Measurements from ENCODE around the gene RAI1. TPM values are rescaled to one million over a fixed set of nuclear protein-coding genes. Genes with fewer than 3 reads are reported as not detected.

The RAI1 gene
- total RNA-seq, 1 experiment from 2014 or later: 12.7 TPM

- Histone ChIP-seq H3K27me3 (replicated peaks) (no peaks in the 10 kb centered on the region), H3K4me3 (peak overlapping the region; percentile 52), H3K36me3 (peaks cover 3% of the 10 kb centered on the region; the same call in 1 of the 2 replicates), H3K4me1 (replicated peaks) (peaks cover 80% of the 10 kb centered on the region), H3K9me3 (replicated peaks) (no peaks in the 10 kb centered on the region), H3K27ac (peak overlapping the region; percentile 85)
- peak; percentile 73 to 81 for DNase-seq (ENCODE audit: low read depth in 1 of 2, low spot score in 2 of 2)
Observed at GRCh38 chr17:17694169-17695081, 13.2 kb downstream of the RAI1 start.

GRCh38 chr17:17696085-17696484, 14.8 kb downstream of the RAI1 start:
- H3K27ac ChIP-seq: no peak overlapping the region
- peaks cover 68% of the 10 kb centered on the region for H3K4me1 ChIP-seq (replicated peaks)
- no peaks in the 10 kb centered on the region for H3K9me3 ChIP-seq (replicated peaks)

GRCh38 chr17:17696882-17697633, 15.8 kb downstream of the RAI1 start:
- H3K9me3 ChIP-seq (replicated peaks): no peaks in the 10 kb centered on the region
- no peaks in the 10 kb centered on the region for H3K27me3 ChIP-seq (replicated peaks)
- no peak overlapping the region for H3K27ac ChIP-seq
- H3K4me1 ChIP-seq (replicated peaks): peaks cover 58% of the 10 kb centered on the region
- H3K4me3 ChIP-seq: no peak overlapping the region
- no peak for DNase-seq (ENCODE audit: low read depth in 1 of 2, low spot score in 2 of 2)
- H3K36me3 ChIP-seq: peaks cover 7% of the 10 kb centered on the region

More at GRCh38 chr17:17696085-17696484, 14.8 kb downstream of the RAI1 start:
- Histone ChIP-seq H3K27me3 (replicated peaks) (no peaks in the 10 kb centered on the region), H3K36me3 (peaks cover 3% of the 10 kb centered on the region), H3K4me3 (no peak overlapping the region)
- DNase-seq (ENCODE audit: low read depth in 1 of 2, low spot score in 2 of 2): no peak

GRCh38 chr17:17698371-17698770, 17.1 kb downstream of the RAI1 start:
- Histone ChIP-seq H3K4me1 (replicated peaks) (peaks cover 50% of the 10 kb centered on the region), H3K4me3 (no peak overlapping the region), H3K27ac (no peak overlapping the region), H3K27me3 (replicated peaks) (no peaks in the 10 kb centered on the region), H3K36me3 (peaks cover 8% of the 10 kb centered on the region), H3K9me3 (replicated peaks) (no peaks in the 10 kb centered on the region)
- no peak for DNase-seq (ENCODE audit: low read depth in 1 of 2, low spot score in 2 of 2)

GRCh38 chr17:17698869-17699351, 17.7 kb downstream of the RAI1 start:
- Histone ChIP-seq H3K9me3 (replicated peaks) (no peaks in the 10 kb centered on the region), H3K4me1 (replicated peaks) (peaks cover 44% of the 10 kb centered on the region), H3K27ac (no peak overlapping the region), H3K4me3 (no peak overlapping the region), H3K36me3 (peaks cover 9% of the 10 kb centered on the region), H3K27me3 (replicated peaks) (no peaks in the 10 kb centered on the region)
- DNase-seq (ENCODE audit: low read depth in 1 of 2, low spot score in 2 of 2): no peak

- Histone ChIP-seq H3K27me3 (replicated peaks) (no peaks in the 10 kb centered on the region), H3K4me3 (no peak overlapping the region), H3K9me3 (replicated peaks) (no peaks in the 10 kb centered on the region), H3K36me3 (peaks cover 15% of the 10 kb centered on the region), H3K4me1 (replicated peaks) (peaks cover 38% of the 10 kb centered on the region), H3K27ac (no peak overlapping the region)
- no peak for DNase-seq (ENCODE audit: low read depth in 1 of 2, low spot score in 2 of 2)
Observed at GRCh38 chr17:17699491-17699890, 18.2 kb downstream of the RAI1 start.

GRCh38 chr17:17700251-17700969, 19.2 kb downstream of the RAI1 start:
- Histone ChIP-seq H3K9me3 (replicated peaks) (no peaks in the 10 kb centered on the region), H3K4me3 (no peak overlapping the region), H3K36me3 (peaks cover 24% of the 10 kb centered on the region), H3K27ac (no peak overlapping the region), H3K4me1 (replicated peaks) (peaks cover 31% of the 10 kb centered on the region), H3K27me3 (replicated peaks) (no peaks in the 10 kb centered on the region)
- no peak for DNase-seq (ENCODE audit: low read depth in 1 of 2, low spot score in 2 of 2)

GRCh38 chr17:17701112-17701511, 19.9 kb downstream of the RAI1 start:
- Histone ChIP-seq H3K27me3 (replicated peaks) (no peaks in the 10 kb centered on the region), H3K4me3 (no peak overlapping the region), H3K36me3 (peaks cover 26% of the 10 kb centered on the region), H3K9me3 (replicated peaks) (no peaks in the 10 kb centered on the region), H3K4me1 (replicated peaks) (peaks cover 25% of the 10 kb centered on the region), H3K27ac (no peak overlapping the region)
- no peak for DNase-seq (ENCODE audit: low read depth in 1 of 2, low spot score in 2 of 2)

- H3K4me3 ChIP-seq: no peak overlapping the region
- H3K27ac ChIP-seq: no peak overlapping the region
- peaks cover 26% of the 10 kb centered on the region for H3K36me3 ChIP-seq
- no peaks in the 10 kb centered on the region for H3K9me3 ChIP-seq (replicated peaks)
- H3K27me3 ChIP-seq (replicated peaks): no peaks in the 10 kb centered on the region
- peaks cover 28% of the 10 kb centered on the region for H3K4me1 ChIP-seq (replicated peaks)
- DNase-seq (ENCODE audit: low read depth in 1 of 2, low spot score in 2 of 2): no peak
Observed at GRCh38 chr17:17701658-17702057, 20.4 kb downstream of the RAI1 start.

- Histone ChIP-seq H3K27ac (no peak overlapping the region), H3K9me3 (replicated peaks) (no peaks in the 10 kb centered on the region), H3K4me1 (replicated peaks) (peaks cover 28% of the 10 kb centered on the region), H3K27me3 (replicated peaks) (no peaks in the 10 kb centered on the region), H3K4me3 (no peak overlapping the region), H3K36me3 (peaks cover 30% of the 10 kb centered on the region)
- no peak for DNase-seq (ENCODE audit: low read depth in 1 of 2, low spot score in 2 of 2)
Observed at GRCh38 chr17:17702449-17703139, 21.3 kb downstream of the RAI1 start.

GRCh38 chr17:17703140-17703919, 22.1 kb downstream of the RAI1 start:
- H3K36me3 ChIP-seq: peaks cover 33% of the 10 kb centered on the region
- no peak overlapping the region for H3K4me3 ChIP-seq
- DNase-seq (ENCODE audit: low read depth in 1 of 2, low spot score in 2 of 2): no peak
- peaks cover 22% of the 10 kb centered on the region for H3K4me1 ChIP-seq (replicated peaks)
- H3K9me3 ChIP-seq (replicated peaks): no peaks in the 10 kb centered on the region
- no peak overlapping the region for H3K27ac ChIP-seq
- no peaks in the 10 kb centered on the region for H3K27me3 ChIP-seq (replicated peaks)

- no peak overlapping the region for H3K27ac ChIP-seq
- no peak for DNase-seq (ENCODE audit: low read depth in 1 of 2, low spot score in 2 of 2)
- no peaks in the 10 kb centered on the region for H3K27me3 ChIP-seq (replicated peaks)
- H3K36me3 ChIP-seq: peaks cover 37% of the 10 kb centered on the region
- no peaks in the 10 kb centered on the region for H3K9me3 ChIP-seq (replicated peaks)
- peaks cover 15% of the 10 kb centered on the region for H3K4me1 ChIP-seq (replicated peaks)
- H3K4me3 ChIP-seq: no peak overlapping the region
Observed at GRCh38 chr17:17704931-17705330, 23.7 kb downstream of the RAI1 start.
